Liver (tissue), 9 donors: ENCODE data around the gene CAT. TPM values are rescaled to one million over a fixed set of nuclear protein-coding genes. Genes with fewer than 3 reads are reported as not detected.

Experiments
- DNase-seq: peaks from one replicate; pipeline ENCODE4 v3.0.0-alpha.2; 2017; ENCODE audit warnings: low spot score
- H3K27ac ChIP-seq, 2 donors: one replicate each; pipeline ENCODE4 v1.7.0; 2013; ENCODE audit warnings: inconsistent platforms in 2 of 2, low read length in 2 of 2, control low read depth in 1 of 2, low read depth in 1 of 2, mild to moderate bottlenecking in 1 of 2
- H3K27me3 ChIP-seq, 4 donors: one replicate each; pipeline versions ENCODE4 v1.6.1 to v1.7.0; 2013; ENCODE audit warnings: low read length in 3 of 4, inconsistent platforms in 1 of 4, mild to moderate bottlenecking in 1 of 4, moderate library complexity in 1 of 4; ENCODE audit not compliant: control insufficient read depth in 4 of 4, insufficient read depth in 4 of 4
- H3K36me3 ChIP-seq, 4 donors: one replicate each; pipeline versions ENCODE4 v1.6.1 to v1.7.0; 2013; ENCODE audit warnings: low read length in 3 of 4, mild to moderate bottlenecking in 3 of 4, low read depth in 1 of 4, moderate library complexity in 1 of 4; ENCODE audit not compliant: control insufficient read depth in 4 of 4, insufficient read depth in 3 of 4
- H3K4me1 ChIP-seq, 4 donors: one replicate each; pipeline versions ENCODE4 v1.6.1 to v1.7.0; 2013; ENCODE audit warnings: low read length in 3 of 4, mild to moderate bottlenecking in 3 of 4, moderate library complexity in 1 of 4; ENCODE audit not compliant: control insufficient read depth in 4 of 4, insufficient read depth in 4 of 4
- H3K4me3 ChIP-seq, 3 donors: one replicate each; pipeline versions ENCODE4 v1.6.1 to v1.7.0; 2013; ENCODE audit warnings: low read length in 3 of 3, control low read depth in 1 of 3, low read depth in 1 of 3, mild to moderate bottlenecking in 1 of 3
- H3K9ac ChIP-seq, 2 donors: one replicate each; pipeline ENCODE4 v1.7.0; 2013; ENCODE audit warnings: low read length in 2 of 2, mild to moderate bottlenecking in 2 of 2, moderate library complexity in 2 of 2, control low read depth in 1 of 2, low read depth in 1 of 2
- H3K9me3 ChIP-seq, 4 donors: one replicate each; pipeline versions ENCODE4 v1.6.1 to v1.7.0; 2013; ENCODE audit warnings: low read length in 3 of 4; ENCODE audit not compliant: control insufficient read depth in 4 of 4
- ATF3 ChIP-seq: IDR thresholded peaks from 2 replicates; pipeline ENCODE4 v1.6.1; 2016; ENCODE audit warnings: antibody characterized with exemption
- CTCF ChIP-seq: fragments of 150-350 bp; IDR thresholded peaks from 2 replicates; pipeline ENCODE4 v1.5.1; 2017; ENCODE audit warnings: improper control_type of control experiment, low read depth, low read length; ENCODE audit not compliant: missing input control
- EGR1 ChIP-seq, 2 donors: IDR thresholded peaks; 2 replicates each; pipeline ENCODE4 v1.6.1; 2016 to 2018; ENCODE audit warnings: antibody characterized with exemption in 2 of 2, low read depth in 2 of 2
- FOXA2 ChIP-seq: IDR thresholded peaks from 2 replicates; pipeline ENCODE4 v1.6.1; 2016; ENCODE audit warnings: antibody characterized with exemption
- GABPA ChIP-seq, 2 donors: IDR thresholded peaks in 1 of 2; conservative IDR thresholded peaks in 1 of 2; 2 replicates each; pipeline ENCODE4 v1.6.1; 2016; ENCODE audit warnings: antibody characterized with exemption in 2 of 2, mild to moderate bottlenecking in 1 of 2, moderate library complexity in 1 of 2
- HNF4A ChIP-seq, 2 donors: conservative IDR thresholded peaks; 2 replicates each; pipeline ENCODE4 v1.6.1; 2016; ENCODE audit warnings: antibody characterized with exemption in 2 of 2, mild to moderate bottlenecking in 2 of 2
- HNF4G ChIP-seq: IDR thresholded peaks from 2 replicates; pipeline ENCODE4 v1.6.1; 2016; ENCODE audit warnings: antibody characterized with exemption
- JUND ChIP-seq, 2 donors: IDR thresholded peaks; 2 replicates each; pipeline ENCODE4 v1.6.1; 2016; ENCODE audit warnings: antibody characterized with exemption in 2 of 2
- MAX ChIP-seq: IDR thresholded peaks from 2 replicates; pipeline ENCODE4 v1.6.1; 2016; ENCODE audit warnings: antibody characterized with exemption
- NR2F2 ChIP-seq: IDR thresholded peaks from 2 replicates; pipeline ENCODE4 v1.6.1; 2016; ENCODE audit warnings: antibody characterized with exemption
- RAD21 ChIP-seq, 2 donors: IDR thresholded peaks; 2 replicates each; pipeline ENCODE4 v1.6.1; 2016; ENCODE audit warnings: antibody characterized with exemption in 2 of 2, mild to moderate bottlenecking in 2 of 2
- REST ChIP-seq: IDR thresholded peaks from 2 replicates; pipeline ENCODE4 v1.6.1; 2016; ENCODE audit warnings: antibody characterized with exemption, mild to moderate bottlenecking
- RXRA ChIP-seq, 2 donors: IDR thresholded peaks; 2 replicates each; pipeline ENCODE4 v1.6.1; 2017 to 2018; ENCODE audit warnings: antibody characterized with exemption in 2 of 2, mild to moderate bottlenecking in 1 of 2
- SP1 ChIP-seq: IDR thresholded peaks from 2 replicates; pipeline ENCODE4 v1.6.1; 2018; ENCODE audit warnings: antibody characterized with exemption, mild to moderate bottlenecking
- TAF1 ChIP-seq: conservative IDR thresholded peaks from 2 replicates; pipeline ENCODE4 v1.6.1; 2016; ENCODE audit warnings: antibody characterized with exemption, mild to moderate bottlenecking
- YY1 ChIP-seq: IDR thresholded peaks from 2 replicates; pipeline ENCODE4 v1.6.1; 2016; ENCODE audit warnings: antibody characterized with exemption, mild to moderate bottlenecking
- ZBTB33 ChIP-seq: IDR thresholded peaks from 2 replicates; pipeline ENCODE4 v1.6.1; 2016; ENCODE audit warnings: antibody characterized with exemption
- WGBS: extraction: QIAGEN DNeasy Blood & Tissue Kit; methylation state at CpG from one replicate; pipeline ENCODE4 v1.1.7; 2013; 5-methylcytosine and 5-hydroxymethylcytosine counted together
- polyA plus RNA-seq, 2 donors: library from polyadenylated mRNA; stranded (reverse) in 1 of 2; unstranded in 1 of 2; fragments of 200-250 nt in 1 of 2; fragments of >200 nt in 1 of 2; fragmentation: Nextera tagmentation in 1 of 2; extraction: Ambion mirVana in 1 of 2; gene quantifications; one replicate each; pipeline versions ENCODE4 v1.2.1 to v1.2.3, GENCODE V29; 2013 to 2015
- total RNA-seq, 2 donors: library from RNA; depleted of rRNA; stranded (reverse); fragments of >200 nt; gene quantifications; one replicate each; pipeline ENCODE4 v1.2.3, GENCODE V29; 2014
- donor health status: healthy.
- donor health status: healthy.
- donor health status: healthy.
- donor health status: healthy.
- donor health status: healthy.

Gene CAT
- total and polyA plus RNA-seq, 4 donors = 270 to 620 (median 388) TPM

GRCh38 chr11:34448223-34448994, 9.7 kb downstream of the CAT start:
- peaks cover 6 to 77% (median 43%) of the 10 kb centered on the region in 4 donors for H3K4me1 ChIP-seq
- H3K36me3 ChIP-seq = peaks cover 5 to 45% (median 29%) of the 10 kb centered on the region in 4 donors
- no peak overlapping the region for H3K4me3 ChIP-seq
- no peaks in the 10 kb centered on the region for H3K9me3 ChIP-seq
- no peaks in the 10 kb centered on the region for H3K27me3 ChIP-seq
- 86% methylated on average over 11 of the region's 11 CpGs for WGBS
- no peak overlapping the region for H3K9ac ChIP-seq
- no peak for DNase-seq
- TF ChIP-seq GABPA (IDR thresholded peaks at IDR 0.05 in 1 of 2, conservative IDR thresholded peaks at IDR 0.05 in 1 of 2) = no peak
- TF ChIP-seq EGR1 (IDR thresholded peaks at IDR 0.05; ENCODE audit: low read depth in 2 of 2) = no peak
- TF ChIP-seq CTCF = no peak
- no peak for TF ChIP-seq MAX
- TF ChIP-seq SP1 = no peak
- no peak for TF ChIP-seq TAF1
- TF ChIP-seq JUND (IDR thresholded peaks at IDR 0.05) = no peak
- TF ChIP-seq REST = no peak
- no peak for TF ChIP-seq NR2F2
- no peak for TF ChIP-seq RAD21 (IDR thresholded peaks at IDR 0.05)
- no peak for TF ChIP-seq HNF4G
- TF ChIP-seq ZBTB33 = no peak
- no peak for TF ChIP-seq ATF3
- TF ChIP-seq FOXA2 = no peak
- TF ChIP-seq RXRA (IDR thresholded peaks at IDR 0.05) = no peak
- TF ChIP-seq YY1 = no peak
- no peak for TF ChIP-seq HNF4A (conservative IDR thresholded peaks at IDR 0.05)
- H3K27ac ChIP-seq = no peak overlapping the region
